ENCODE measurements around the gene SETSIP.
"Not testable (repeated sequence)": the region's sequence is repeated elsewhere in the genome, so short reads cannot be mapped to it uniquely, and the experiment has no call there.

The SETSIP gene

GRCh38 chr1:92085727-92086126 lies 10.5 kb upstream of the SETSIP start:
- H3K9me3 Mint-ChIP-seq = peaks cover 47% of the 10 kb centered on the region
- no peak overlapping the region for H3K27ac Mint-ChIP-seq
- DNase-seq = peak; percentile 15
- no peak overlapping the region for H3K4me3 Mint-ChIP-seq
- peaks cover 46% of the 10 kb centered on the region for H3K36me3 Mint-ChIP-seq (ENCODE audit: low read depth)
- no peaks in the 10 kb centered on the region for H3K4me1 Mint-ChIP-seq
- peaks cover 4% of the 10 kb centered on the region for H3K27me3 Mint-ChIP-seq (ENCODE audit: low read depth, poor library complexity)
- no peak for TF ChIP-seq CTCF (IDR thresholded peaks at IDR 0.05)

GRCh38 chr1:92084651-92085050 lies 9.4 kb upstream of the SETSIP start:
- TF ChIP-seq CTCF (IDR thresholded peaks at IDR 0.05) = no peak
- Mint-ChIP-seq H3K4me1 (no peaks in the 10 kb centered on the region), H3K27me3 (ENCODE audit: low read depth, poor library complexity) (peaks cover 4% of the 10 kb centered on the region), H3K4me3 (no peak overlapping the region), H3K36me3 (ENCODE audit: low read depth) (peaks cover 38% of the 10 kb centered on the region), H3K27ac (no peak overlapping the region), H3K9me3 (peaks cover 47% of the 10 kb centered on the region)
- DNase-seq = no peak

- peaks cover 21% of the 10 kb centered on the region for H3K36me3 Mint-ChIP-seq (ENCODE audit: low read depth)
- H3K27me3 Mint-ChIP-seq (ENCODE audit: low read depth, poor library complexity) = peaks cover 4% of the 10 kb centered on the region
- H3K4me1 Mint-ChIP-seq = no peaks in the 10 kb centered on the region
- no peak for DNase-seq
- TF ChIP-seq CTCF (IDR thresholded peaks at IDR 0.05) = no peak
- peaks cover 27% of the 10 kb centered on the region for H3K9me3 Mint-ChIP-seq
- no peak overlapping the region for H3K27ac Mint-ChIP-seq
- peak overlapping the region; percentile 87 for H3K4me3 Mint-ChIP-seq
Measured at GRCh38 chr1:92081031-92081430, 5.8 kb upstream of the SETSIP start.

- Mint-ChIP-seq H3K9me3 (peaks cover 20% of the 10 kb centered on the region), H3K4me3 (peak within 1 kb of the TSS; percentile 87), H3K27ac (peak within 1 kb of the TSS; percentile 89), H3K4me1 (no peaks in the 10 kb centered on the region), H3K36me3 (ENCODE audit: low read depth) (peaks cover 16% of the 10 kb centered on the region), H3K27me3 (ENCODE audit: low read depth, poor library complexity) (no peaks in the 10 kb centered on the region)
- DNase-seq = peak; percentile 86
- TF ChIP-seq CTCF (IDR thresholded peaks at IDR 0.05) = no peak
Measured at GRCh38 chr1:92080128-92080985, 5.1 kb upstream of the SETSIP start, which contains the start of gene BTBD8. TSS of gene BTBD8 (plus strand) at chr1:92080345. CDS start at chr1:92080572, 227 bp downstream.

- no peak for DNase-seq
- Mint-ChIP-seq H3K4me3 (peak overlapping the region; percentile 87), H3K36me3 (ENCODE audit: low read depth) (peaks cover 8% of the 10 kb centered on the region), H3K27me3 (ENCODE audit: low read depth, poor library complexity) (no peaks in the 10 kb centered on the region), H3K4me1 (no peaks in the 10 kb centered on the region), H3K27ac (no peak overlapping the region), H3K9me3 (peaks cover 11% of the 10 kb centered on the region)
- no peak for TF ChIP-seq CTCF (IDR thresholded peaks at IDR 0.05)
Measured at GRCh38 chr1:92079441-92079840, 4.2 kb upstream of the SETSIP start.

- H3K4me3 Mint-ChIP-seq; DNase-seq; H3K9me3 Mint-ChIP-seq; H3K27ac Mint-ChIP-seq; H3K36me3 Mint-ChIP-seq (ENCODE audit: low read depth); H3K27me3 Mint-ChIP-seq (ENCODE audit: low read depth, poor library complexity); H3K4me1 Mint-ChIP-seq: not testable (repeated sequence)
Measured at GRCh38 chr1:92078077-92078476, 2.9 kb upstream of the SETSIP start.

Data from nephron progenitor cell (in vitro differentiated cells).